ENCODE measurements around the gene TLR6. TPM values are rescaled to one million over a fixed set of nuclear protein-coding genes. Genes with fewer than 3 reads are reported as not detected.

TLR6 gene
- total and polyA plus RNA-seq, 5 experiments from 2014 or later = 0.29 to 4.1 (median 4.0) TPM; not detected in 2

- peak overlapping the region in 3 of 10 donors; percentile 18 to 63 (median 58) for H3K27ac Mint-ChIP-seq
Measured at GRCh38 chr4:38861791-38862190, 5.2 kb upstream of the TLR6 start.

DNA sequence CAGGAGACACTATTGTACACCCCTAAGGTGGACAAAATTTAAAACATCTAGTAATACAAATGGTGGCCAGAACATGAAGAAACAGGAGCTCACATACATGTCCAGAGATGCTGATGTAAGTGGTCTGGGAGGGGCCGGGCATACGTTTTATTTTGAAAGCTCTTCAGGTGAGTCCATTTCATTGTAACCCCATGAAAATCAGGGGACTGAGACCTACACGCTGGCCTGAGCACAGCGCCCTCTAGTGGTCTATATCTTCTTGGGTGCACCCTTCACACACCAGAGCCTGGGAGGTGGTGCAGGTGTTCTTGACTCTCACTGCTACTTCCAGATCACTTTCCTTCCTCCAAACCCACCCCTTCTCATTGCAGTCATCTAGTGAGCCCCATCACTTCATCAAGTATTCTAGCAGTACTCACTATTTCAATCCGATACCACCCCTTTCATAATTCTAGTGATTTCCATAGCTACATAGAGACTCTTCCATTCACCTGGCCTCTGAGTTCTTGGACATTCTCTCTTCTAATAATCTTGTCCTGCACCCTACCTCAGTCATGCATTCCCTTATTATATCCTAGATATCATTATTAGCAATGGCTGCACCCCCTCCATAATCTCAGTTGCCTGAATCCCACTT, 4.3 kb upstream of the TLR6 start:
- peaks cover 23 to 48% (median 37%) of the 10 kb centered on the region in 4 donors for H3K4me1 Mint-ChIP-seq
- H3K27me3 Mint-ChIP-seq = peaks cover 0 to 17% (median 7%) of the 10 kb centered on the region in 5 donors
- peak overlapping the region in 6 of 10 donors; percentile 14 to 58 (median 37) for H3K27ac Mint-ChIP-seq
- no peaks in the 10 kb centered on the region for H3K36me3 Mint-ChIP-seq
- ATAC-seq = peak; percentile 26 to 40
- no peaks in the 10 kb centered on the region for H3K9me3 Mint-ChIP-seq
- no peak overlapping the region for H3K4me3 Mint-ChIP-seq
- peak; percentile 20 to 75 (median 49) for DNase-seq
- POLR2A ChIA-PET = interaction anchor here (1.5 kb wide), 1 partner anchor 57 kb away, joined by 7 read pairs; the partner anchor contains the start of gene TLR1

More at GRCh38 chr4:38861791-38862190, 5.2 kb upstream of the TLR6 start:
- H3K9me3 Mint-ChIP-seq = no peaks in the 10 kb centered on the region
- ATAC-seq (no peak), DNase-seq (no peak)
- peaks cover 0 to 1% (median 0%) of the 10 kb centered on the region in 3 donors for H3K36me3 Mint-ChIP-seq
- POLR2A ChIA-PET = no interaction called here
- H3K4me3 Mint-ChIP-seq = no peak overlapping the region
- H3K27me3 Mint-ChIP-seq = peaks cover 0 to 17% (median 7%) of the 10 kb centered on the region in 5 donors
- peaks cover 19 to 40% (median 28%) of the 10 kb centered on the region in 4 donors for H3K4me1 Mint-ChIP-seq

- no peak overlapping the region for H3K4me3 Mint-ChIP-seq
- ATAC-seq (no peak), DNase-seq (no peak)
- H3K27ac Mint-ChIP-seq = peak overlapping the region in 1 of 10 donors; percentile 52
- no peaks in the 10 kb centered on the region for H3K36me3 Mint-ChIP-seq
- H3K27me3 Mint-ChIP-seq = peaks cover 0 to 16% (median 7%) of the 10 kb centered on the region in 5 donors
- H3K4me1 Mint-ChIP-seq = peaks cover 26 to 50% (median 39%) of the 10 kb centered on the region in 4 donors
- no peaks in the 10 kb centered on the region for H3K9me3 Mint-ChIP-seq
- POLR2A ChIA-PET = no interaction called here
Measured at GRCh38 chr4:38859501-38859900, 2.9 kb upstream of the TLR6 start.

- no peak for ATAC-seq
- POLR2A ChIA-PET = no interaction called here
- Mint-ChIP-seq H3K9me3 (no peaks in the 10 kb centered on the region), H3K4me3 (peak overlapping the region in 5 of 10 donors; percentile 6 to 75 (median 62)), H3K27me3 (peaks cover 0 to 3% (median 2%) of the 10 kb centered on the region in 5 donors), H3K27ac (peak overlapping the region in 7 of 10 donors; percentile 59 to 94 (median 84)), H3K36me3 (no peaks in the 10 kb centered on the region), H3K4me1 (peaks cover 27 to 58% (median 40%) of the 10 kb centered on the region in 4 donors)
- no peak for DNase-seq
Measured at GRCh38 chr4:38858097-38858420, 1.4 kb upstream of the TLR6 start.

GRCh38 chr4:38857354-38858096, 908 bp upstream of the TLR6 start:
- peaks cover 27 to 58% (median 40%) of the 10 kb centered on the region in 4 donors for H3K4me1 Mint-ChIP-seq
- DNase-seq (peak in 1 of 10 donors; percentile 35), ATAC-seq (no peak)
- POLR2A ChIA-PET = interaction anchor here (1.4 kb wide), 1 partner anchor 96 kb away, joined by 5 read pairs; no protein-coding TSS in a partner anchor
- H3K27ac Mint-ChIP-seq = peak overlapping the region in 9 of 10 donors; percentile 44 to 94 (median 84)
- H3K4me3 Mint-ChIP-seq = peak overlapping the region; percentile 6 to 75 (median 46)
- no peaks in the 10 kb centered on the region for H3K27me3 Mint-ChIP-seq
- H3K36me3 Mint-ChIP-seq = no peaks in the 10 kb centered on the region
- H3K9me3 Mint-ChIP-seq = no peaks in the 10 kb centered on the region

DNA sequence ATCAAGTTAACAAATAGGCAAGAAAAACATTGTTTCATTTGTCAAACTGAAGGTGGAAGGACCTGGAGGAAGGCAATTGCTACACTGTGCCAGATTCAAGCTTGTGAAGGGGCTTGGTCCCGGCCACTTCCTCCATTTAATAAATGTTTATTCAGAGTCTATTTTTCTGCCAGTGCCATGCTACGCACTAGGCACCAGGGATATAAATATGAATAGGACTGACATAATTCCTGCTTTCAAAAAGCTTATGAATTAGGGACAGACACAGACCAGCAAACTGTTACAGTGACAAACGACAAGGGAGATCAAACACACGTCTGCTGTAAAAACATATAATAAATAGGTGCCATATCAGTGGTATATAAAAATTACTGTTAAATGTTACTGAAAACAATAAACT, 571 bp downstream of the TLR6 start:
- peaks cover 0 to 9% (median 2%) of the 10 kb centered on the region in 9 donors for H3K9me3 Mint-ChIP-seq
- peaks cover 20 to 58% (median 36%) of the 10 kb centered on the region in 4 donors for H3K4me1 Mint-ChIP-seq
- ATAC-seq (peak; percentile 37 to 46), DNase-seq (no peak)
- H3K36me3 Mint-ChIP-seq = peaks cover 0 to 3% (median 0%) of the 10 kb centered on the region in 3 donors
- no peaks in the 10 kb centered on the region for H3K27me3 Mint-ChIP-seq
- H3K4me3 Mint-ChIP-seq = peak overlapping the region; percentile 39 to 91 (median 64)
- POLR2A ChIA-PET = interaction anchor here (1.0 to 1.4 kb wide), 2 partner anchors 10 to 94 kb away, joined by 3 to 5 read pairs; no protein-coding TSS in a partner anchor
- H3K27ac Mint-ChIP-seq = peak overlapping the region; percentile 39 to 94 (median 88)

DNA sequence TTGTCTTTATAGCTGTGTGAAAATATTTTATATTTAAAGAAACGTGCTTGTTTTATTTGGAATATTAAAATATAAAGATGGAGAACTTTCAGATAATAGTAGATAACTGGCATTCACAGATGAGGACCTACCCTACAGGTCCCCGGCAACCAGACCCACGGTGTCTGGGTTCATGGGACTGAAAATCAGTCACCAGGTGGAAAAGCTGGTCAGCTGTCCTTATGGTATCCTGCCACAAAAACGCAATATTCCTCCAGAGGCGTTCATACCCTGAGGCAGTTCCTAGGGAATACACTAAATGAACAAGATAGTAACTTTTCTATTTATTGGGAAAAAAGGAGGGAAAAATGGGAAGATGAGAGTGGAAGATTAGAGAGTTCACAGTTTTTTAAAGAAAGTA, 1.2 kb downstream of the TLR6 start:
- DNase-seq (no peak), ATAC-seq (no peak)
- Mint-ChIP-seq H3K27ac (peak overlapping the region in 9 of 10 donors; percentile 39 to 94 (median 86)), H3K27me3 (no peaks in the 10 kb centered on the region), H3K36me3 (peaks cover 0 to 5% (median 0%) of the 10 kb centered on the region in 3 donors), H3K4me3 (peak overlapping the region in 8 of 10 donors; percentile 52 to 91 (median 65)), H3K9me3 (peaks cover 0 to 11% (median 2%) of the 10 kb centered on the region in 9 donors), H3K4me1 (peaks cover 17 to 53% (median 33%) of the 10 kb centered on the region in 4 donors)
- POLR2A ChIA-PET = interaction anchor here (1.0 kb wide), 1 partner anchor 11 kb away, joined by 3 read pairs; no protein-coding TSS in a partner anchor

GRCh38 chr4:38846015-38846414, 10.6 kb downstream of the TLR6 start:
- no peak overlapping the region for H3K27ac Mint-ChIP-seq
- no peak for ATAC-seq

DNA sequence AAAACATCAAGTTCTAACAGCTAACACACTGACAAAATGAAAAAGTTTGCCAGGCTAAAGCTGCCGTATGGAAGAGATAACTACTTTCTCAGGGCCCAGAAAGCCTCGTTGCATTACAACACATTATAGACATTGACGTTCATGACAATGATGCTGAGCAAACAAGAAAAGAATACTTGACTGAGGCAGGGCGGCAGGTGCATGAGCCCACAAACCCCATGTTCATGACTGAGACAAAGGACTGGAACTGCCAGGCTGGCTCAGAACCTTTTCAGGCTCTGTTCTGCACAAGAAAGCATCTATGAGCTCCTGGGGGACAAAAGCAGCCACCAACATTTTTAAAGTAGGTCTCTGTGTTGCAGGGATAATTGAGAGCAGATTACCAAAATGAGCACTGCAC, 13.6 kb downstream of the TLR6 start:
- DNase-seq = no peak
- Mint-ChIP-seq H3K27me3 (peaks cover 0 to 1% (median 0%) of the 10 kb centered on the region in 5 donors), H3K9me3 (peaks cover 0 to 11% (median 7%) of the 10 kb centered on the region in 9 donors), H3K4me1 (peaks cover 6 to 13% (median 8%) of the 10 kb centered on the region in 4 donors), H3K36me3 (peaks cover 0 to 12% (median 2%) of the 10 kb centered on the region in 3 donors), H3K4me3 (no peak overlapping the region), H3K27ac (peak overlapping the region in 1 of 10 donors; percentile 54)
- POLR2A ChIA-PET = no interaction called here
- no peak for ATAC-seq

More at GRCh38 chr4:38846015-38846414, 10.6 kb downstream of the TLR6 start:
- Mint-ChIP-seq H3K4me1 (peaks cover 0 to 7% (median under 1%) of the 10 kb centered on the region in 4 donors), H3K9me3 (peaks cover 8 to 35% (median 23%) of the 10 kb centered on the region in 9 donors), H3K36me3 (peaks cover 0 to 19% (median 18%) of the 10 kb centered on the region in 3 donors), H3K4me3 (no peak overlapping the region), H3K27me3 (no peaks in the 10 kb centered on the region)
- POLR2A ChIA-PET = no interaction called here
- no peak for DNase-seq

DNA sequence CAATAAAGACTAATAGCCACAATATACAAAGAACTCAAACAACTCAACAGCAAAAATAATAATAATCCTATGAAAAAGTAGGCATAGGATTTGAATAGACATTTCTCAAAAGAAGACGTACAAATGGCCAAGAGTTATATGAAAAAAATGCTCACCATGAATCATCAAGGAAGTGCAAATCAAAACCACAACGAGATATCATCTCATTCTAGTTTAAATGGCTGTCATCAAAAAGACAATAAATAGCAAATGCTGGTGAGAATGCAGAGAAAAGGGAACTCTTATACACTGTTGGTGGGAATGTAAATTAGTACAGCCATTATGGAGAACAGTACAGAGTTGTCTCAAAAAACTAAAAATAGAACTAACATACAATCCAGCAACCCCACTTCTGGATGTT, 18.8 kb downstream of the TLR6 start:
- Mint-ChIP-seq H3K36me3 (peaks cover 0 to 23% (median 20%) of the 10 kb centered on the region in 3 donors), H3K9me3 (peaks cover 0 to 31% (median 15%) of the 10 kb centered on the region in 9 donors), H3K27ac (peak overlapping the region in 5 of 10 donors; percentile 9 to 75 (median 22)), H3K4me3 (peak overlapping the region in 7 of 10 donors; percentile 1 to 48 (median 31)), H3K27me3 (peaks cover 0 to 1% (median 0%) of the 10 kb centered on the region in 5 donors), H3K4me1 (peaks cover 16 to 28% (median 20%) of the 10 kb centered on the region in 4 donors)
- DNase-seq = peak in 3 of 10 donors; percentile 26 to 46 (median 46)
- peak; percentile 70 to 77 for ATAC-seq
- POLR2A ChIA-PET = no interaction called here

GRCh38 chr4:38837334-38837733, 19.3 kb downstream of the TLR6 start:
- Mint-ChIP-seq H3K27ac (peak overlapping the region in 5 of 10 donors; percentile 9 to 75 (median 22)), H3K4me1 (peaks cover 16 to 32% (median 20%) of the 10 kb centered on the region in 4 donors), H3K36me3 (peaks cover 0 to 23% (median 20%) of the 10 kb centered on the region in 3 donors), H3K4me3 (peak overlapping the region in 7 of 10 donors; percentile 1 to 45 (median 26)), H3K27me3 (peaks cover 0 to 1% (median 0%) of the 10 kb centered on the region in 5 donors), H3K9me3 (peaks cover 0 to 31% (median 15%) of the 10 kb centered on the region in 9 donors)
- ATAC-seq (no peak), DNase-seq (no peak)
- POLR2A ChIA-PET = no interaction called here

DNA sequence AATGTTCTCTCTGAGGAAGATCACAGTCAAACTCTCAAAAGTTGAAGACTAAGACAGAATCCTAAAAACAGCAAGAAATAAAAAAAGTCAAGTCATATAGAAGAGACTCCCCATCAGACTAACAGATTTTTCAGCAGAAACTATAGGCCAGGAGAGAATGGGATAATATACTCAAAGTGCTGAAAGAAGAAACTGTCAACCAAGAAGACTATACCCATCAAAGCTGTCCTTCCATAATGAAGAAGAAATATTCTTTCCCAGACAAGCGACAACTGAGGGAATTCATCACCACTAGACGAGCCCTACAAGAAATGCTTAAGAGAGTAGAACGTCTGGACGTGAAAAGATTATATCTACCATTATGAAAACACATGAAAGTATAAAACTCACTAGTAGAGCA, 22.0 kb downstream of the TLR6 start:
- H3K4me3 Mint-ChIP-seq = no peak overlapping the region
- DNase-seq = no peak
- peak overlapping the region in 1 of 10 donors; percentile 33 for H3K27ac Mint-ChIP-seq
- H3K4me1 Mint-ChIP-seq = peaks cover 16 to 42% (median 20%) of the 10 kb centered on the region in 4 donors
- H3K27me3 Mint-ChIP-seq = no peaks in the 10 kb centered on the region
- peaks cover 0 to 23% (median 20%) of the 10 kb centered on the region in 3 donors for H3K36me3 Mint-ChIP-seq
- POLR2A ChIA-PET = no interaction called here
- peaks cover 0 to 31% (median 15%) of the 10 kb centered on the region in 9 donors for H3K9me3 Mint-ChIP-seq
- ATAC-seq = no peak

Data from naive thymus-derived CD8-positive, alpha-beta T cell (primary cell).